OCI-LY1 (cell line): Measurements from ENCODE around the gene DOCK4.
A peak's percentile ranks its signal among the peaks of the same experiment; 100 is the strongest.

ENCODE experiments used
- H2AFZ ChIP-seq: fragments of 200-600 bp; sonication (generic), shearing (Covaris generic); 2 replicates; pipeline ENCODE4 v1.6.0; 2014; ENCODE audit warnings: antibody characterized with exemption, mild to moderate bottlenecking, low read length
- H3F3A ChIP-seq: fragments of 200-600 bp; sonication (generic), shearing (Covaris generic); 2 replicates; pipeline ENCODE4 v1.6.0; 2014; ENCODE audit warnings: mild to moderate bottlenecking, antibody characterized with exemption, low read length, moderate library complexity; ENCODE audit not compliant: insufficient read depth
- H3K27ac ChIP-seq: fragments of 200-600 bp; sonication (generic); 2 replicates; pipeline ENCODE4 v1.5.1; 2014; ENCODE audit warnings: low read length, mixed run types, mild to moderate bottlenecking, low read depth; ENCODE audit not compliant: poor library complexity, severe bottlenecking
- H3K27me3 ChIP-seq: fragments of 200-600 bp; sonication (generic); 2 replicates; pipeline ENCODE4 v1.6.0; 2014; ENCODE audit warnings: antibody characterized with exemption, mild to moderate bottlenecking, low read length, moderate library complexity; ENCODE audit not compliant: insufficient read depth
- H3K36me3 ChIP-seq: fragments of 200-600 bp; sonication (generic); 2 replicates; pipeline ENCODE4 v1.6.1; 2014; ENCODE audit warnings: mild to moderate bottlenecking, antibody characterized with exemption, low read length, moderate library complexity, mixed read lengths; ENCODE audit not compliant: insufficient read depth
- H3K4me1 ChIP-seq: fragments of 200-600 bp; sonication (generic); 2 replicates; pipeline ENCODE4 v1.5.1; 2014; ENCODE audit warnings: mild to moderate bottlenecking, low read length, moderate library complexity; ENCODE audit not compliant: insufficient read depth, severe bottlenecking
- H3K4me2 ChIP-seq: fragments of 200-600 bp; sonication (generic), shearing (Covaris generic); 2 replicates; pipeline ENCODE4 v1.6.1; 2014; ENCODE audit warnings: low read length
- H3K4me3 ChIP-seq: fragments of 200-600 bp; sonication (generic); 2 replicates; pipeline ENCODE4 v1.5.1; 2014; ENCODE audit warnings: low read length, low read depth, mild to moderate bottlenecking, mixed read lengths; ENCODE audit not compliant: poor library complexity, severe bottlenecking
- H3K79me2 ChIP-seq: fragments of 200-600 bp; shearing (Covaris generic); 2 replicates; pipeline ENCODE4 v1.6.1; 2016; ENCODE audit warnings: mixed run types, low read length, mixed read lengths; ENCODE audit not compliant: insufficient read depth
- H3K9ac ChIP-seq: fragments of 200-600 bp; sonication (generic), shearing (Covaris generic); 2 replicates; pipeline ENCODE4 v1.6.1; 2014; ENCODE audit warnings: mild to moderate bottlenecking, low read length, mixed read lengths
- H3K9me2 ChIP-seq: fragments of 200-600 bp; sonication (generic), shearing (Covaris generic); 2 replicates; pipeline ENCODE4 v1.6.1; 2014; ENCODE audit warnings: low read depth, mild to moderate bottlenecking, low read length, mixed read lengths
- H3K9me3 ChIP-seq: fragments of 200-600 bp; shearing (Covaris generic); 2 replicates; pipeline ENCODE4 v1.6.1; 2014; ENCODE audit warnings: low read length, mixed read lengths
- H4K20me1 ChIP-seq: fragments of 200-600 bp; sonication (generic), shearing (Covaris generic); 2 replicates; pipeline ENCODE4 v1.6.0; 2016; ENCODE audit warnings: mild to moderate bottlenecking, low read length; ENCODE audit not compliant: insufficient read depth
- CTCF ChIP-seq: fragments of 200-600 bp; sonication (generic), shearing (Covaris generic); IDR thresholded peaks from 2 replicates; pipeline ENCODE4 v1.5.1; 2017; ENCODE audit warnings: mild to moderate bottlenecking, antibody characterized with exemption, low read length, moderate library complexity, mixed read lengths
- EZH2 ChIP-seq: fragments of 200-600 bp; sonication (generic), shearing (Covaris generic); IDR thresholded peaks from 2 replicates; pipeline ENCODE4 v1.8.0; 2017; ENCODE audit warnings: borderline replicate concordance, mixed run types, mild to moderate bottlenecking, antibody characterized with exemption, low read length, moderate library complexity, mixed read lengths

Gene DOCK4

DNA sequence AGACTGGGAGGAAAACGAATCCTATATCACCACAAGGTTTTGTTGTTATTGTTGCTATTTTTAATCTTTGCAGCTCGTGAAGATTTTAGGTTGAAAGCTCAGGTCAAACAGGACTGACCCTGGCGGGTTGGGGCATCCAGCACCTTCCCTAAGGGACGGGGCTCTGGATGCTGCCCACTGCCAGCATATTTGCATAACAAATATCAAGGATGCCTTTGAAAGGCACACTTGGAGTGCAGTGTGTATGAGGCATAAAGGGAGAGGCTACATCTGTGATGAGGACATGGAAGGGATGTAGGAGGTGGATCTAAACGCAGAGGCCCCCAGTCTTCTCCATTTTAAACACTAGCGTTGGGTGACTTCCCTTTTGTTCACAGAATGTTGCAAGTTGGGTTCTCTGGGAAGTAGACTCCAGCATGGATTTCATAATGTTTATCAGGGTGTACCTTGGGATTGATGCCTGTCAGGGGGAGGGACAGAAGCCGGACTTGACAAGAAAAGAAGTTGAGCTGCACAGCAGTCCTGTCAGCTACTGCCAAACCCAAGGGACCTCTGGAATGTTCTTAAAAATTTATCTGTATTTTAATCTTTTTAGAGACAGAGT, 462.9 kb downstream of the DOCK4 start:
- TF ChIP-seq EZH2 (no peak), CTCF (no peak)
- Histone ChIP-seq H3K27me3 (no peaks in the 10 kb centered on the region; the same call in 1 of the 2 replicates), H3K4me1 (no peaks in the 10 kb centered on the region), H2AFZ (no peak overlapping the region), H3F3A (no peaks in the 10 kb centered on the region), H3K9me3 (no peaks in the 10 kb centered on the region), H3K36me3 (no peaks in the 10 kb centered on the region), H3K27ac (no peak overlapping the region), H3K9me2 (no peaks in the 10 kb centered on the region), H3K79me2 (no peaks in the 10 kb centered on the region), H3K9ac (no peak overlapping the region), H4K20me1 (no peaks in the 10 kb centered on the region), H3K4me2 (no peak overlapping the region), H3K4me3 (no peak overlapping the region)

- no peak overlapping the region for H3K9ac ChIP-seq
- no peaks in the 10 kb centered on the region for H4K20me1 ChIP-seq
- no peaks in the 10 kb centered on the region for H3K79me2 ChIP-seq
- no peak overlapping the region for H3K4me3 ChIP-seq
- no peaks in the 10 kb centered on the region for H3K9me2 ChIP-seq
- no peak overlapping the region for H2AFZ ChIP-seq
- peak; percentile 89 for TF ChIP-seq CTCF
- TF ChIP-seq EZH2, result no peak
- no peaks in the 10 kb centered on the region for H3K4me1 ChIP-seq
- H3K36me3 ChIP-seq, result no peaks in the 10 kb centered on the region
- H3K9me3 ChIP-seq, result no peaks in the 10 kb centered on the region
- H3K27me3 ChIP-seq, result no peaks in the 10 kb centered on the region; the same call in 1 of the 2 replicates
- no peak overlapping the region for H3K27ac ChIP-seq
- no peaks in the 10 kb centered on the region for H3F3A ChIP-seq
- no peak overlapping the region for H3K4me2 ChIP-seq
Observed at GRCh38 chr7:111741811-111742240, 464.4 kb downstream of the DOCK4 start.

- no peaks in the 10 kb centered on the region; the same call in 1 of the 2 replicates for H3K27me3 ChIP-seq
- no peaks in the 10 kb centered on the region for H3K9me2 ChIP-seq
- no peaks in the 10 kb centered on the region for H3K9me3 ChIP-seq
- H3K4me3 ChIP-seq, result no peak overlapping the region
- no peaks in the 10 kb centered on the region for H3K36me3 ChIP-seq
- H3K4me1 ChIP-seq, result no peaks in the 10 kb centered on the region
- H4K20me1 ChIP-seq, result no peaks in the 10 kb centered on the region
- no peaks in the 10 kb centered on the region for H3K79me2 ChIP-seq
- H3K4me2 ChIP-seq, result no peak overlapping the region
- H3K27ac ChIP-seq, result no peak overlapping the region
- TF ChIP-seq EZH2 (no peak), CTCF (no peak)
- no peak overlapping the region for H2AFZ ChIP-seq
- no peaks in the 10 kb centered on the region for H3F3A ChIP-seq
- no peak overlapping the region for H3K9ac ChIP-seq
Observed at GRCh38 chr7:111740942-111741341, 465.3 kb downstream of the DOCK4 start.
